B cell (primary cell): Measurements from ENCODE around the gene KIF22. TPM values are rescaled to one million over a fixed set of nuclear protein-coding genes. Genes with fewer than 3 reads are reported as not detected.

Source experiments
- ATAC-seq: fragments of 200-7000 bp; cut with Tn5 transposase; one replicate; pipeline ENCODE4 v1.10.0; 2021; ENCODE audit warnings: low read depth, mild to moderate bottlenecking, moderate number of reproducible peaks, moderate library complexity
- CTCF ChIA-PET: fragments of 350-600 bp; sonication (Branson Sonifier 250); formaldehyde crosslinking; loops from one replicate; lab custom pipeline; 2021; ENCODE audit warnings: antibody characterized with exemption, inconsistent platforms; lab: Charles Lee
- POLR2A ChIA-PET: fragments of 350-600 bp; sonication (Branson Sonifier 250); formaldehyde crosslinking; loops from one replicate; lab custom pipeline; 2021; ENCODE audit warnings: antibody characterized with exemption; lab: Charles Lee
- DNase-seq: peaks from one replicate; pipeline ENCODE4 v3.0.0; 2013
- H2AFZ ChIP-seq: 2 replicates; pipeline ENCODE4 v1.6.1; 2012; ENCODE audit warnings: mild to moderate bottlenecking, low read depth, low read length; ENCODE audit not compliant: insufficient read depth, poor library complexity, severe bottlenecking
- H3K27ac ChIP-seq, 2 donors: 1 replicate in 1 of 2; 2 replicates in 1 of 2; pipeline ENCODE4 v1.5.1; 2012 to 2013; ENCODE audit warnings: low read length in 2 of 2, mild to moderate bottlenecking in 2 of 2, moderate library complexity in 1 of 2
- H3K27me3 ChIP-seq, 4 experiments: fragments of 200-600 bp in 1 of 4; sonication (generic) in 1 of 4; replicated peaks in 1 of 4; 1 replicate in 2 of 4; 2 replicates in 2 of 4; pipeline versions ENCODE4 v1.6.1 to v1.7.0; 2013 to 2016; ENCODE audit warnings: low read length in 3 of 4, mild to moderate bottlenecking in 2 of 4, mixed read lengths in 1 of 4, moderate library complexity in 1 of 4; ENCODE audit not compliant: insufficient read depth in 4 of 4, control insufficient read depth in 3 of 4; ENCODE audit errors: control extremely low read depth in 1 of 4
- H3K36me3 ChIP-seq, 2 experiments: replicated peaks in 1 of 2; 1 replicate in 1 of 2; 2 replicates in 1 of 2; pipeline versions ENCODE4 v1.6.1 to v1.7.1; 2013; ENCODE audit warnings: low read length in 1 of 2; ENCODE audit not compliant: insufficient read depth in 2 of 2, control insufficient read depth in 1 of 2; ENCODE audit errors: control extremely low read depth in 1 of 2, extremely low read depth in 1 of 2
- H3K4me1 ChIP-seq, 2 donors: fragments of 200-600 bp in 1 of 2; sonication (generic) in 1 of 2; 1 replicate in 1 of 2; 2 replicates in 1 of 2; pipeline versions ENCODE4 v1.5.1 to v1.6.1; 2013 to 2017; ENCODE audit warnings: low read length in 2 of 2; ENCODE audit not compliant: control insufficient read depth in 2 of 2, insufficient read depth in 2 of 2
- H3K4me2 ChIP-seq: replicated peaks from 2 replicates; pipeline ENCODE3; 2012; ENCODE audit warnings: mild to moderate bottlenecking, low read depth, low read length; ENCODE audit not compliant: poor library complexity, severe bottlenecking
- H3K4me3 ChIP-seq, 5 experiments: fragments of 200-600 bp in 1 of 5; sonication (generic) in 1 of 5; 1 replicate in 3 of 5; 2 replicates in 2 of 5; pipeline versions ENCODE4 v1.5.1 to v1.7.0; 2011 to 2016; ENCODE audit warnings: low read length in 4 of 5, mild to moderate bottlenecking in 4 of 5, low read depth in 2 of 5, control low read depth in 1 of 5, moderate library complexity in 1 of 5; ENCODE audit not compliant: insufficient read depth in 1 of 5; ENCODE audit errors: control extremely low read depth in 1 of 5, extremely low read depth in 1 of 5
- H3K79me2 ChIP-seq: fragments of 200-600 bp; sonication (generic); one replicate; pipeline ENCODE4 v1.6.0; 2016; ENCODE audit warnings: low read length; ENCODE audit not compliant: control insufficient read depth, insufficient read depth
- H3K9ac ChIP-seq: fragments of 200-600 bp; sonication (generic); 2 replicates; pipeline ENCODE4 v1.6.1; 2017; ENCODE audit warnings: mild to moderate bottlenecking, low read length, moderate library complexity
- H3K9me3 ChIP-seq, 3 donors: one replicate each; pipeline versions ENCODE4 v1.6.1 to v1.7.1; 2013; ENCODE audit warnings: low read length in 2 of 3; ENCODE audit not compliant: control insufficient read depth in 2 of 3, insufficient read depth in 1 of 3; ENCODE audit errors: control extremely low read depth in 1 of 3
- H4K20me1 ChIP-seq: 2 replicates; pipeline ENCODE4 v1.6.0; 2012; ENCODE audit warnings: mild to moderate bottlenecking, low read length; ENCODE audit not compliant: insufficient read depth, control insufficient read depth, poor library complexity, severe bottlenecking
- H3K27ac Mint-ChIP-seq: one replicate; pipeline ENCODE4 v1.8.0; 2021; ENCODE audit warnings: mixed read lengths
- H3K27me3 Mint-ChIP-seq: one replicate; pipeline ENCODE4 v1.8.0; 2021; ENCODE audit warnings: mixed read lengths
- H3K4me1 Mint-ChIP-seq: one replicate; pipeline ENCODE4 v1.8.0; 2021; ENCODE audit warnings: mixed read lengths
- H3K4me3 Mint-ChIP-seq: one replicate; pipeline ENCODE4 v1.8.0; 2021; ENCODE audit warnings: mixed read lengths
- H3K9me3 Mint-ChIP-seq: one replicate; pipeline ENCODE4 v1.8.0; 2022; ENCODE audit warnings: mixed read lengths; ENCODE audit not compliant: insufficient read depth
- EZH2 ChIP-seq: IDR thresholded peaks from 2 replicates; pipeline ENCODE4 v1.6.1; 2012; ENCODE audit warnings: borderline replicate concordance, low read depth, mild to moderate bottlenecking, moderate library complexity, low read length; ENCODE audit not compliant: insufficient read depth, poor library complexity, severe bottlenecking
- WGBS: methylation state at CpG from one replicate; pipeline ENCODE4 v1.1.5; 2013; ENCODE audit warnings: missing lambda C conversion rate; ENCODE audit not compliant: insufficient coverage; 5-methylcytosine and 5-hydroxymethylcytosine counted together
- intact Hi-C: fragments of 100-400 bp; cut with micrococcal nuclease; formaldehyde crosslinking; loops from one replicate; pipeline ENCODE4 v1.10.0; 2022
- polyA plus RNA-seq: library from polyadenylated mRNA; depleted of rRNA; stranded (reverse); fragments of >200 nt; gene quantifications from 2 replicates; pipeline ENCODE4 v1.2.3, GENCODE V29; 2012
- total RNA-seq, 2 donors: library from RNA; stranded (reverse); fragments of 120-200 nt in 1 of 2; gene quantifications; 1 replicate in 1 of 2; 2 replicates in 1 of 2; pipeline versions ENCODE4 v1.2.3 to v1.2.4, GENCODE V29; 2013 to 2022
- TF ChIP-seq, protein P1 (sequence below): fragments of 200-600 bp; IDR thresholded peaks from one replicate; pipeline ENCODE4 v1.8.0; 2022; ENCODE audit warnings: antibody characterized with exemption, mild to moderate bottlenecking

Gene KIF22
- total and polyA plus RNA-seq, 2 donors (not counting 1 experiment from before 2014, with no cell fraction given) = 53.9 to 57.2 TPM

DNA sequence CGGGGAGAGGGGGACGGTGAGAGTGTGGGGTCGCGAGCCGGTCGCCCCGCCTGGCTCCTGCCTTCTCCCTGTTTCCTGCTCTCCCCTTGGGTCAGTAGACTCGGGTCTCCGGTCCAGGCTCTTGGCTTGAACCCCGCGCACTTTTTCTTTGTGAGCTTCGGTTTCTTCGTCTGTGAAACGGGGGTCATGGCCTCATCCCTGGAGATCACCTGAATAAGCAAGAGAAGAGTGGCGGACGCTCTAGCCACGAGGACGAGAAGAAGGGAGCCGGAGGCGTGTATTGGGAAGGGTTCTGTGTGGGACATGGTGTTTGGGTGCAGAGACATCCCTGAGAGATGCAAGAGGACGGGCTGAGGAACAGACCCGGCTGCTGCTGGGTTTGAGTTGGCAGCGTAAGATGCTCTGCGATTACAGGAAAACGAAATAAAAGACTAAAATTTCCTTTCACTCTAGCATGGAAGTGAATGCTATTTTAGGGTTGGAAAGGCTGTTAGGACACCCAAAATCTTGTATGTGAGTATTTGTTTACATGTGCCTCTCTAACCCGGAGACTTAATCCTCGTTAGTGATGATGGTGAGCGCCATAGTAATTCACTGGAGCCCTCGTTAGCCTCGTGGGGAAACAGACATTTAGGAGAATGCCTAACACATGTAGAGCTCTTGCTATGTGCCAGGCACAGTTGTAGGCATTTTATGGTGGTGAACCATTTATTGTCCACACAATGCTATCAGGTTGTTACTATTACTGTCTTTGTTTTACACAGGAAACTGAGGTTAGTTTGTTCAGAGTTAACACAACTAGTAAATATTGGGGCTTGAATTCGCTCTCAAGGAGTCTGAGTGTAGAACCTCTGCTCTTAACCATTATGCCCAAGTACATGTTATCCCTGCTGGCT is 646 bp downstream of the KIF22 start:
- TF ChIP-seq EZH2 = no peak
- TF ChIP-seq, protein P1, sequence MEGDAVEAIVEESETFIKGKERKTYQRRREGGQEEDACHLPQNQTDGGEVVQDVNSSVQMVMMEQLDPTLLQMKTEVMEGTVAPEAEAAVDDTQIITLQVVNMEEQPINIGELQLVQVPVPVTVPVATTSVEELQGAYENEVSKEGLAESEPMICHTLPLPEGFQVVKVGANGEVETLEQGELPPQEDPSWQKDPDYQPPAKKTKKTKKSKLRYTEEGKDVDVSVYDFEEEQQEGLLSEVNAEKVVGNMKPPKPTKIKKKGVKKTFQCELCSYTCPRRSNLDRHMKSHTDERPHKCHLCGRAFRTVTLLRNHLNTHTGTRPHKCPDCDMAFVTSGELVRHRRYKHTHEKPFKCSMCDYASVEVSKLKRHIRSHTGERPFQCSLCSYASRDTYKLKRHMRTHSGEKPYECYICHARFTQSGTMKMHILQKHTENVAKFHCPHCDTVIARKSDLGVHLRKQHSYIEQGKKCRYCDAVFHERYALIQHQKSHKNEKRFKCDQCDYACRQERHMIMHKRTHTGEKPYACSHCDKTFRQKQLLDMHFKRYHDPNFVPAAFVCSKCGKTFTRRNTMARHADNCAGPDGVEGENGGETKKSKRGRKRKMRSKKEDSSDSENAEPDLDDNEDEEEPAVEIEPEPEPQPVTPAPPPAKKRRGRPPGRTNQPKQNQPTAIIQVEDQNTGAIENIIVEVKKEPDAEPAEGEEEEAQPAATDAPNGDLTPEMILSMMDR = no peak
- H3K27me3 Mint-ChIP-seq = no peaks in the 10 kb centered on the region
- H3K9me3 Mint-ChIP-seq = no peaks in the 10 kb centered on the region
- H3K36me3 ChIP-seq = no peaks in the 10 kb centered on the region
- no peaks in the 10 kb centered on the region for H4K20me1 ChIP-seq
- H3K27ac Mint-ChIP-seq = peak overlapping the region; percentile 99
- peak overlapping the region; percentile 89 for H2AFZ ChIP-seq
- H3K27ac ChIP-seq = peak overlapping the region; percentile 51 to 77
- H3K27me3 ChIP-seq = no peaks in the 10 kb centered on the region
- ChIA-PET CTCF (interaction anchor here (1.0 to 3.8 kb wide), 17 partner anchors 9 to 91 kb away, joined by 3 to 25 read pairs (median 7); partner anchors contain the start of genes MAZ, MVP and PAGR1), POLR2A (interaction anchor here (0.5 to 2.5 kb wide), 12 partner anchors 12 to 1344 kb away, joined by 3 to 24 read pairs (median 6); partner anchors contain the start of genes C16orf54, MAZ, PAGR1 and PRRT2)
- H3K4me3 Mint-ChIP-seq = peak overlapping the region; percentile 99
- peak overlapping the region; percentile 98 for H3K4me2 ChIP-seq
- WGBS = under 1% methylated on average over 25 of the region's 31 CpGs
- intact Hi-C loops = loop anchor here (1.0 to 5.0 kb wide), 7 partner anchors 14 to 206 kb away; partner anchors contain the start of genes CDIPT, INO80E, PAGR1 and TAOK2
- H3K9me3 ChIP-seq = no peaks in the 10 kb centered on the region
- DNase-seq (no peak), ATAC-seq (no peak)
- peak overlapping the region; percentile 87 for H3K9ac ChIP-seq
- H3K4me1 ChIP-seq = peaks cover 17 to 29% of the 10 kb centered on the region in 2 donors
- H3K4me1 Mint-ChIP-seq = peaks cover 30% of the 10 kb centered on the region
- H3K79me2 ChIP-seq = peaks cover 49% of the 10 kb centered on the region
- peak overlapping the region; percentile 65 to 93 (median 78) for H3K4me3 ChIP-seq
